Measurements from ENCODE around the gene TSC1. TPM values are rescaled to one million over a fixed set of nuclear protein-coding genes. Genes with fewer than 3 reads are reported as not detected.
"Not testable (repeated sequence)": the region's sequence is repeated elsewhere in the genome, so short reads cannot be mapped to it uniquely, and the experiment has no call there.

The TSC1 gene
- 10 to 100 TPM; 29.5 to 67.4 (median 45.0) TPM for polyA plus RNA-seq (ENCODE audit: insufficient read length in 4 of 4)

DNA sequence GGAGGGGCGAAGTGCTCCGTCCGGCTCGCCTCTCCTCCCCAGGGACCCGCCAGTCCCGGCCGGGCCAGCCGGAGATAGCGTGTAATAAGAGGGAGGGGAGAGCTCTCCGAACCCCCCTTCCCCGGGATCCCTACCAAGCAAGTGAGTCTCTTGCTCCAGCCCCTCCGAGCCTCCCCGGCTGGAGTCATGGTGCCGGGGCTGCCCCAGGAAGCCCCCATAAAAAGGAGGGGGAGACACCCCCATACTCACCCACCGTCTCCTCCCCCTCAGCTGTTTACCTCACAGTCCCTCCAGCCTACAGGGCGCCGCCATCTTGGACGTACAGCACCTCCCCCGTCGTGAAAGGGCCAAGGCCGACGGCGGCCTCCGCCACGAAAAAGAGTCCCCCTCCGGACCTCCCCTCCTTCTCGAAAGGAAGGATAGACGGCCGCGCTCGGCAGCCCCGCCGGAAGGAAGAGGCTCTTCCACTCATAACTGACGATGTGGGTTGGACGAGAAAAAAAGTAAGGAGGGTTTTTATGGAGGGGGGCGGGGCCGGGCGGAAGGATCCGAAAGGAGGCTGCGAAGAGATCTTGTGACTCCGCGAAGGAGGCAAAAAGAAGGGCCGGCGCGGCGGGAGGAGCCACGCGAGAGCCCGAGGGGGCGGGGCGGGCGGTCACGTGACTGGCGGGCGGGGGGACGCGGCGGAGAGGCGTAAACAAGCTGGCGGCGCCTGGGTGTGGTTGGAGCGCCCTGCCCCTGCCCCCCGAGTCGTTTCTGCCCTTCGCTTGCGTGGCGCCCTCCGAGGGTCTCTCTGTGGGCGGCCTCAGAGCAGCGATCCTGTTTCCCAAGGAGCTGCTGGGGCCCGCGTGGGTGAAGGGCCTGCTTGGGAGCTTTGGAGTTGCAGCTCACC, at the start of gene TSC1:
Gene TSC1, minus strand, starts transcription at position 323 of the 892 bp plus-strand sequence. CDS start 15,744 bp downstream, outside the sequence.
- peak; percentile 88 to 94 (median 90) for DNase-seq (ENCODE audit: low read depth in 4 of 4, low spot score in 2 of 4)

DNA sequence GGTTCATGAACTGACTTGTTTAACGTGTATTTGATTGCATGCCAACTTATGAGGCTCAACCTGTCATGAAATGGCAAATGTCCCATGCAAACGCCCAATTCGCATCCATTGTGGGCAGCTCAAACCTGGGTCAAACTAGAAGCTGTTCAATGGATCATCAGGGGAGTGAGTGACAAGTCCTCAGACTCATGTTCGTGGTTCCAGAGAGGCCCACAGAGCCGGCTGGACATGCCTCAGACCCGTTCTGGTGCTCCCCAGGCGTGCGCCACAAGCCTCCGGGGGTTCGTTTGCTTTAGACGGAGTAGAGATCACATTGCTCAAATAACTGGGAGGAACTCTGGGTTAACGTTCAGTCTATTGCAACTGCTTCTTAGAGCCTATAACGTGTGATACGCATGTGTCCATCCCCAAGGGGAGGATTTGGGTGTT, 49.1 kb upstream of the TSC1 start:
- no peak for DNase-seq (ENCODE audit: low read depth in 4 of 4, low spot score in 2 of 4)

DNA sequence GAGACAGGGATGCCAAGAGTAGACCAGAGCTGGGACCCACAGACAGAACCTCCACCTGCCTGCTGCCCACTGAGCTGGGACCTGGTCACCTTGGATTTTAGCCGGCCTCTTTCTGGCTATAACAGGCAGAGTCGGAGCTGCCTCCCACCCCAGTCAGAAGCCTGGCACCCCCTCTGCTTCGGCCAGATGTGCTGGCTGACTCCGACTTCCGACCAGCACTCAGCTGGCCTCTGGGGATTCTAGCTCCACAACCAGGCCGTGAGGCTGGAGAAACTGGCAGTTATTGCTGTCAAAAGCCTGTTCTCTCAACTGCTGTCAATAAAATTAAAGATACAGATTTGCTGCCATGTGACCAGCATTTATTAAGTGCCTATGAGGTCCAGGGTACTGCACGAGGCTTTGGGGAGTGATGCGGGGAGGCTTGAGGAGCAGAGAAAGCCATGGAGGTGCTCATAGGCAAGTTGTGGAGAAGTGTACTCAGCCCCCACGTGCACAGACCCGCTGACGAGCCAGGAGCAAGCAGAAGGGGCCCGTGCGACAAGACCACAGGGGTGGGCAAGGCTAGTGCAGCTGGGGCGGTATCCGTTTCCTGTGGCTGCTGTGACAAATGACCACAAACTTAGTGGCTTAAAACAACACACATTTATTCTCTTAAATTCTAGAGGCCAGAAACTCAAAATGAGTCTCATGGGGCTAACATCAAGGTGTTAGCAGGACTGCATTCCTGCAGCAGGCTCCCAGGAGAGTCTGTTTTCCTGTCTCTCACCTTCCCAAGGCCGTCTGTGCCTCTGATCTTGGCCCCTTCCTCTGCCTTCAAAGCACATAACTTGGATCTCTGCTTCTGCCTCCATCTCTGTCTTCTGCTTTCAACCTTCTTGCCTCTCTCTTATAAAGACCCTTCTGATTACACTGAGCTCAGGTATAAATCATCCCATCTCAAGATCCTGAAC, 47.2 kb upstream of the TSC1 start:
- no peak for DNase-seq (ENCODE audit: low read depth in 4 of 4, low spot score in 2 of 4)

DNA sequence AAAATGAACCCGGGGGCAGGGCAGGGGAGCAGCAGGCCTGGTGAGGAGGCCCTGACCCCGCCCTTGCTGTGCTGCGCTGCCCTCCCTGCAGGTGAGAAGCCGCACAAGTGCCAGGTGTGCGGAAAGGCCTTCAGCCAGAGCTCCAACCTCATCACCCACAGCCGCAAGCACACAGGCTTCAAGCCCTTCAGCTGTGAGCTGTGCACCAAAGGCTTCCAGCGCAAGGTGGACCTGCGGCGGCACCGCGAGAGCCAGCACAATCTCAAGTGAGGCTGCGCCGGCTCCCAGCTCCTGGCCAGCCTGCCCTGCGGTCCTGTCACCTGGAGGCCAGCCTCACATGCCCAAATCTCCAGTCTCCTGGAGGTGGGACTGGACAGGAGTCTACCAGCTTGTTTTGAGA, 46.4 kb upstream of the TSC1 start:
- no peak for DNase-seq (ENCODE audit: low read depth in 4 of 4, low spot score in 2 of 4)

DNA sequence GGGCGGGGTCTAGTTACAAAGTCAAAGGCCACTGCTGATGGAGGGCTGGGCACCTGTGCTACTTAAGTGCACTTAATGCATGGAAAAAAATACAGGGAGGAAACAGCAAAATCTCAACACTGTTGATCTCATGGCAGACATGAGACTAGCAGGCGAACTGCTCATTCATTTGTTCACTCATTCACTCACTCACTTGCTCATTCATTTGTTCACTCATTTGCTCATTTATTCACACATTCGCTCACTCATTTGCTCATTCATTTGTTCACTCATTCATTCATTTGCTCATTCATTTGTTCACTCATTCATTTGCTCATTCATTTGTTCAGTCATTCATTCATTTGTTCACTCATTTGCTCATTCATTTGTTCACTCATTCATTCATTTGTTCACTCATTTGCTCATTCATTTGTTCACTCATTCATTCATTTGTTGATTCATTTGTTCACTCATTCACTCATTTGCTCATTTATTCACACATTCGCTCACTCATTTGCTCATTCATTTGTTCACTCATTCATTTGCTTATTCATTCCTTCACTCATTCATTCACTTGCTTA, 45.7 kb upstream of the TSC1 start:
- DNase-seq (ENCODE audit: low read depth in 4 of 4, low spot score in 2 of 4), result not testable (repeated sequence)

DNA sequence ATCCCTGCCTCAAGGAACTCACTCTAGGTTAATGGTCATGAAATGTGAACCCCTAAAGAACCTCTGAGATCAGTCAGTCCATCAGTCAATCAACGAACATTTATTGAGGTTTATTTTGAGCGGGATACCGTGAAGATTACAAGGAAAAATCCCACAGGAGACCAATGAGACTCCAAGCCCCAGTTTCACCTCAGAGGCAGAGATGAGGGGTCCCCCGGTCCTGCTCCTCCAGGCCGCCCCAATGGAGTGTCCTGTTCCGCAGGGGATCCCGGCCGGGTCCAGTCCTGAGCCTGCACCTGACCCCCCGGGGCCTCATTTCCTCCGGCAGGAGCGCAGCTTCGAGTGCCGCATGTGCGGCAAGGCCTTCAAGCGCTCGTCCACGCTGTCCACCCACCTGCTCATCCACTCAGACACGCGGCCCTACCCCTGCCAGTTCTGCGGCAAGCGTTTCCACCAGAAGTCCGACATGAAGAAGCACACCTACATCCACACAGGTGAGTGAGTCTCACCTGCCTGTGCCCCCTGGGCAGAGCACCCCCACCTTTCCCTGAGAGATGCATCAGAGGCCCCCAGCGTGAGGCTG, 45.1 kb upstream of the TSC1 start:
- DNase-seq (ENCODE audit: low read depth in 4 of 4, low spot score in 2 of 4), result no peak

DNA sequence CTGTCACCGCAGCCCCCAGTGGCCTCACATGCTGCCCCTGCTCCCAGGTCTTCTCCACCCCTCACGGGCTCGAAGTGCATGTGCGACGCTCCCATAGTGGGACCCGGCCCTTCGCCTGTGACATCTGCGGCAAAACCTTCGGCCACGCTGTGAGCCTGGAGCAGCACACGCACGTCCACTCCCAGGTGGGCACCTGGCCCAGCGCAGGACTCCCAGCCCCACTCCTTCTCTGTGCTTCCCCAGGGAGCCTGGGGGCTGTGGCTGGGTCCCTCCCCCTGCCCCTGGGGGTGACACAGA, 44.5 kb upstream of the TSC1 start:
- no peak for DNase-seq (ENCODE audit: low read depth in 4 of 4, low spot score in 2 of 4)

DNA sequence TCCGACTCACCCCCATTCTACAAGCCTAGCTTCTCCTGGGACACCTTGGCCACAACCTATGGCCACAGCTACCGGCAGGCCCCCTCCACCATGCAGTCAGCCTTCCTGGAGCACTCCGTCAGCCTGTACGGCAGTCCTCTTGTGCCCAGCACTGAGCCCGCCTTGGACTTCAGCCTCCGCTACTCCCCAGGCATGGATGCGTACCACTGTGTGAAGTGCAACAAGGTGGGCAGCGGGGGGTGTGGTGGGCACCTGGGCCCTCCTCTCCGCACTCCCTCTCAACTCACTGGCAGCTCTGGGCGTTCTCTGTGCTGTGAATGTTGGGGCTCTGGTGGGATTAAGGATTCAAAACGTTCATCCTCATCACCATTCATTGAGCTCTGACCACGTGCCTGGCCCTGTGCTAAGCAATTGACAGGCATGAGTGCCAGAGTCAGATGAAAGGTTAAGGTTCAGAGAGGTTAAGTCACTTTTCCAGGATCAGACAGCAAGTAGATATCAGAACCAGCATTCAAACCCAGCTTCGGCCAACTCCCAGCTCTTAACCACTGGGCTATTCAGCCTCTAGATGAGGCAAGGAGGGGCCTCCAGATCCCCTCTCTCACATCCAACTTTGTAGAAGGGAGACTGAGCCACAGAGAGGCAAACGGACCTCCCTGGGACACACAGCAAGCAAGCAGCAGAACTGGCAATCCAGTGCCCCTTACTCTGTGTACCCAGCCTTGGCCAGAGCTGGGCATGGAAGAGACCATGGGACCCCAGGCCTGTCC, 44.0 kb upstream of the TSC1 start:
- no peak for DNase-seq (ENCODE audit: low read depth in 4 of 4, low spot score in 2 of 4)

DNA sequence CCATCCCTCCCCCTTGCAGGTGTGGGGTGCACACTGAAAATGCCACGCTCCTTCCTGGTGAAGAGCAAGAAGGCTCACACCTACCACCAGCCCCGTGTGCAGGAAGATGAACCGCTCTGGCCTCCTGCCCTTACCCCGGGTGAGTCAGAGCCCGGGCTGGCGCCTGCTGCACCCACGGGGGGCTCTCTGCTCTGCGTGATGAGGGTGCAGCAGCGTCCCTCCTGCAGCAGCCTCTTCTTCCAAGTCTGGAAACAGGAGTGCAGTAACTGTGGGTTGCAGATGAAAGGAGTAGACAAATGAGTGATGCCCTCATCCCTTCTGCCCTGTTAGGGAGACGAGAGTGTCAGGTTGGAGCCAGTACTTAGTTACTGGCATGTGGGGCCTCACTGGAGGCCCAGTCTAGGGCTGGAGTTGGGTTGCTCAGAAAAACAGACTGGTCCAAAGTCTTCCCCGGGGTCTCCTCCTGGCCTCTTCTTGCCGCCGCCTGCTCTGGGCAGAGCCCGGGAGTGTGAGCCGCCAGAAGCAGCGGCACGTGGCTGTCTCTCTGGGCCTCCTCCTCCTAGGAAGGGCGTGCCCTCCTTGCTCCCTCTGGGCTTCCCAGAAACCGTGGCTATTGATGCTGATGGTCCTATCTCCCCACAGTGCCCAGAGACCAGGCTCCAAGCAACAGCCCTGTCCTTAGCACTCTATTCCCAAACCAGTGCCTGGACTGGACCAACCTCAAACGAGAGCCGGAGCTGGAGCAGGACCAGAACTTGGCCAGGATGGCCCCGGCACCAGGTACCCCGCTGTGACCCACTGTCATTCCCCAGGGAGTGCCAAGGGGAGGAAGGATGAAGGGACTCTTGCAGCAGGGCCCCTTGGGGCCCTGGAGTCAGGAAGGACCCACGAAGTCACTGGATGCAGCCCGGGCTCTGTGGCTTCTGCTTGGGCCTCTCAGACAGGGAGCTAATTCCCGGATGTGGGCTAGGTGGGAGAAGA, 42.5 kb upstream of the TSC1 start:
- DNase-seq (ENCODE audit: low read depth in 4 of 4, low spot score in 2 of 4), result no peak

DNA sequence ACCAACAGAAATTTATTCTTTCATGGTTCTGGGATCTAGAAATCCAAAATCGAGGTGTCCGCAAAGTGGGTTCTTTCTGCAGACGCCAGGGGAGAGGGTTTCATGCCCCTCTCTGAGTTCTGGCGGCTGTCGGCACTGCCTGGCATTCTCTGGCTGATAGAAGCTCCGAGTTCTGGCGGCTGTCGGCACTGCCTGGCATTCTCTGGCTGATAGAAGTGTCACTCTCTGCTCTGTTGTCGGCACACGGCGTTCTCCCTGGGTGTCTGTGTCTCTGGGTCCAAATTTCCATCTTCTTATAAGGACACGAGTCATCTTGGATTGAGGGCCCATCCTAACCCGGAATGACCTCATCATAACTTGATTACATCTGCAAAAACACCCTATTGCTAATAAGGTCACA, 41.7 kb upstream of the TSC1 start:
- DNase-seq (ENCODE audit: low read depth in 4 of 4, low spot score in 2 of 4), result no peak

DNA sequence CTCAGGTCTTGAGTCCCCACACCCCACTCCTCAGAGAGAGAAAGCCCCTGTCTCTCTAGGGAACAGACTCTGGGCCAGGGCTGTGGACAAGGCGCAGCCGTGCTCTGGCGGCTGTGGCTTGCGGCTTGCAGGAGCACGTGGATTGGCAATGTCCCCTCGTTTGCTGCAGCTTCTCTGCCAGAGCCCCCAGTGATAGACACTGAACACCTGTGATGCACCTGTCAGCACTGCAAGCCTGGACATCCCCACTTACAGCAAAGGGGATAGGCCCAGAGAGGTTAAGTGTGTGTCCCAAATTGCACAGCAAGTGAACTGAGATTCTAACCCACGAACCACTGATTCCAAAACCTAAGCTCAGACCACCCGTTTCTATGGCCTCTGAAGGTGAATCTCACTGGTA, 41.1 kb upstream of the TSC1 start:
- no peak for DNase-seq (ENCODE audit: low read depth in 4 of 4, low spot score in 2 of 4)

DNA sequence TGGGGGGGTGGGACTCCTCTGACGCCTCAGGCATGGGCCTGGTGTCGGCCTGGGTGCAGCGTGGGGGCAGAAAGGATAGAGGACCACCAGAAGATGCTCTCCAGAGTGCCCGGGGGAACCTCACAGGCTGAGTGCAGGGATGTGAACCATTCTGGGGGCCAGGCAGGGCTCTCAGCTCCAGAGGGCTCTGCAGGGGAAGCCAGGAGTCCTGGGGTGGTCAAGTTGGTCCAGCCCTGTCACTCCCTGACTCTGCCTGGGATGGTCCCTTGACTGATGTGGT, 40.6 kb upstream of the TSC1 start:
- no peak for DNase-seq (ENCODE audit: low read depth in 4 of 4, low spot score in 2 of 4)

DNA sequence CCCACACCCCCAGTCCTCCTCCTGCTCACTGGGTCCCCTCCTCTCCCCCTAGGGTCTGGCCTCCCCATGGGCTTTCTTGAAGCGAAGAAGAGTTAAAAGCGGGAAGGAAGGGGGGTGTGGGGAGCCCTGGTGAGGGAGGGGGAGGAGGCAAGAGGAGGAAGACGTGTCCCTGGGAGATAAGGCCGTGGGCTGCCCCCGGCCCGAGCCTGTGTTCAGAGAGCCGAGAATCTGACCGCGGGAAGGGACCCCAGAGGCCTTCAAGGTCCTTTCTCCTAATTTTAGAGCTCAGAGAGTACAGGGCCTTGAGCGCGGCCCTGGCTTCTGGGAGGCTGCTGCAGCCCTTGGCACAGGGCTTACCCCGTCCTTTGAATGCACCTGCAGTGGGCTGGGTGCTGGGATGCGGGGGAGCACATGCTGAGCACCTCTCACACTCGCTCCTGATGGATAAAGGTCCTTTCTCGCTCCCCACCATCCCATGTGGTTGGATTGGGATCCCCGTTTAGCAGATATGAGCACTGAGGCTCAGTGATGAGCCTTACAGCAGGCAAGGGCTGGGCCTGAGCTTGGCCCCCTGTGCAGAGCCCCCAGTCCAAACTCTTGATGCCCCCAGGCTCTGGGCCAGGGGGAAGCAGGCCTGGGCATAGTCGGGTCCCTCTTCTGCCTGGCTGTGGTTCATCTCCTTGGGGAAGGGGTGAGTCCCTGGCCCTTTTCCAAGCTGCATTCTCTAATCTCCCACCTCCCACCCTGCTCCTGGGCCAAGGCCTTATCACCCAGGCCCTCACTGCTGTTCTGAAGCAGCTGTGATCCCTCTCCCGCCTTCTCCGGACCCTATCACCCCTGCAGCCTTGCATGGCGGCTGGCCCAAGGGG, 40.0 kb upstream of the TSC1 start:
- DNase-seq (ENCODE audit: low read depth in 4 of 4, low spot score in 2 of 4), result no peak

DNA sequence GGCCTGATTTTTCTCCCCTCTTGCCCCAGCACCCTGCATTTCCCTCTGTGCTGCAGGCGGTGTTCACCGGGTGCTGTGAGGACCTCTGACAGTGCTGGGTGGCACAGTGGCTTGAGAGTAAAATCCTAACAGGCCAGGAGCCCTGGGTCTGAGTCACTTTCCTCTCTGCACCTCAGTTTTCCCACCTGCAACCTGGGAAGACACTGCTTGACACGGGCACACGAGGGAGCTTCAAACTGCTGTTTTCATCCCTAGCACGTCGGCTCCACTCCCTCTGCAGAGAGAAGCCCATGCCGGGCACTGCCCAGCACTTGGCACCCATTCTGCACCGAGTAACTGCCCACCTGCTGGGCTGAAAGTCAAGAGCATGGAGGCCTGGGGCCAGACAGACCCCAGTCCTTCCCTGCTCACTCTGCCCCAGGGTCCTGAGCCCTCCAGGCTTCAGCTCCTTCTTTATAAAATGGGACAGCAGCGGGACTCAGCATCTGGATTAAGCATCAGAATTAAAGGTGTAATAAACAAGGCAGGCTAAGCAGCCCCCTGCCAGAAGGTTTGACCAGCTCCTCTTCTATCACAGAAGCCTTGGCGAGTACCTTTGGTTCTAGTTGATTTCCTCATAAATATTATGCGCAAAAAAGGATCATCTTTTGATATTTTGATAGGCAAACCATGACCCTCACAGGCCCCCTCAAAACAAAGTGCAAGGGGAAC, 39.2 kb upstream of the TSC1 start:
- no peak for DNase-seq (ENCODE audit: low read depth in 4 of 4, low spot score in 2 of 4)

DNA sequence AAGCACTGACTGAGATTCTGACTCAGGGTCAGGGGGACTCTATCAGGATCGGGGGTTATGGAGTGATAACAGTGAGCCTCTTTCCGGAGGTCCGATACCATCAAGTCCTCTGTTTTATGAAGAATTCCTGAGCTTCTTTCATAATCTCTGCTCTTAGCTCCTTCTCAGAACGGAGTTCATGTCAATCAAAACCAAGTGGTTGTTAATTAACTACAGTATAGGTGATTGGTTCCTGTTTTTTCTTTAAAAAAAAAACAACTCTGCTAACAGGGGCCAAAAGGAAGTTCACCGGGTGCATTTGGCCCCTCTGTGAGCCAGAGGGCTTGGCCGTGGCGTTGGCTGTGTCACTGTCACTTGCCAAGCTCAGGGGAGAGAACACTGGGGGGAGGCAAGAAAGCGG, 38.0 kb upstream of the TSC1 start:
- DNase-seq (ENCODE audit: low read depth in 4 of 4, low spot score in 2 of 4), result no peak

DNA sequence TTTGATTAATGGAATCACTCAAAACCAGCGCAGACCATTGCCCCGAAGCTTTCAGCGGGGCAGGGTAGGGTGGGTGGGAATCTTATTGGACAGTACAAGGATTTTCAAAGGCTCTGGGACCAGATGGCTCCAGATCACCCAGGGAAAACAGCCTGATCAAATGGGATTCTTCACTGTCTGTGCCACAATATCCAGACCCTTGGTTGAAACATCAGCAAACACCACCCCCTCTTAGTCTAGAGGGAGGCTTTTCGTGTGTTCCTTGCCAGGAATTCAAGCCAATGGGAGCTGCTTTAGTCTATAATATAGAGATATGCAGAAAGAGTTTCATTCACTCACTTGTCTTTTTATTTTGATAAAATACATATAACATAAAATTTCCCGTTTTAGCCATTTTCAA, 35.7 kb upstream of the TSC1 start:
- DNase-seq (ENCODE audit: low read depth in 4 of 4, low spot score in 2 of 4), result no peak

DNA sequence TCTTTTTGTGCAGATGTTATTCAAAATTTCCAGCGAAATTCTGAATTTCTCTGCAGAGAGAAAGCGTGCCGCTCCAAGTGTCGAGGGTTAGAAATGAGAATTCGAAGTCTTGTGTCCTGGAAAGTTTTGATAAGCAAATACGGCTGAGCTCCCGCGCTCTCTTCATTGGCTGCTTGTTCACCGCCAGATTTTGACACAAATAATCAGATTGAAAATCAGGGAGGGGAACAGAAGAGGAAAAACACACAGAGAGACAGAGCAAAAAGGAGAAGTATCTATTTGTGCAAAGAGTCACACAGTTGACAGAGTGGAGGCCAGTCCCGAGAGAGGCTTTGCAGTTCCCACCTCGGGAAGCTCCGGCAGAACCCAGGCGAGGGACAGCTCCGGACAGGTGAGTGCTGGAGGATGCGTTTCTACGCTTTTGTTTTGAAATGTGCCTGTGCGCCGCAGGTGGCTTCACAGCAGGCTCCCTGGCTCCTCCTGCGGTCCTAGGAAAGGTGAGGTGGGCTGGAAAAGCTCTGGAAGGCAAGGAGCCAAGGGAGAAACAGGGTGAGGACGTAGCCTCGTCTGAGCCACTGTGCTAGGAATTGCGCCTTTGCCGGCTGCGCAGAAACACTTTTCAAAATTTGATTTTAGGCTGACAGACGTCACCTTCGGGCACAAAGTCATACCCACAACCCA, 34.2 kb upstream of the TSC1 start, which contains the start of gene GFI1B:
Gene GFI1B, plus strand, starts transcription at position 244 of the 681 bp plus-strand sequence. CDS start 7,985 bp downstream, outside the sequence.
- DNase-seq (ENCODE audit: low read depth in 4 of 4, low spot score in 2 of 4), result no peak
